CD14-positive monocyte (primary cell): Measurements from ENCODE around the gene FKBP4. TPM values are rescaled to one million over a fixed set of nuclear protein-coding genes. Genes with fewer than 3 reads are reported as not detected.
A peak's percentile ranks its signal among the peaks of the same experiment; 100 is the strongest.

Experiments
- DNase-seq, 3 donors: peaks; one replicate each; pipeline ENCODE4 v3.0.0-alpha.2; 2011 to 2022
- H2AFZ ChIP-seq: 2 replicates; pipeline ENCODE4 v1.6.0; 2012; ENCODE audit warnings: mild to moderate bottlenecking, low read depth, low read length, inconsistent platforms; ENCODE audit not compliant: insufficient read depth, poor library complexity, severe bottlenecking
- H3K27ac ChIP-seq, 2 donors: 1 replicate in 1 of 2; 2 replicates in 1 of 2; pipeline ENCODE4 v1.5.1; 2012 to 2013; ENCODE audit warnings: low read length in 2 of 2, control low read depth in 1 of 2, inconsistent platforms in 1 of 2, low read depth in 1 of 2, mild to moderate bottlenecking in 1 of 2
- H3K27me3 ChIP-seq, 2 donors: one replicate each; pipeline versions ENCODE4 v1.6.0 to v1.6.1; 2011 to 2013; ENCODE audit warnings: low read length in 2 of 2; ENCODE audit not compliant: control insufficient read depth in 2 of 2, insufficient read depth in 2 of 2
- H3K36me3 ChIP-seq, 2 donors: replicated peaks in 1 of 2; 1 replicate in 1 of 2; 2 replicates in 1 of 2; pipeline versions ENCODE4 v1.5.1 to v1.6.1; 2012 to 2013; ENCODE audit warnings: low read length in 2 of 2, control low read depth in 1 of 2, inconsistent platforms in 1 of 2, mild to moderate bottlenecking in 1 of 2; ENCODE audit not compliant: insufficient read depth in 2 of 2, control insufficient read depth in 1 of 2
- H3K4me1 ChIP-seq, 2 donors: 1 replicate in 1 of 2; 2 replicates in 1 of 2; pipeline versions ENCODE4 v1.5.1 to v1.6.1; 2012 to 2013; ENCODE audit warnings: low read length in 2 of 2, control low read depth in 1 of 2, inconsistent platforms in 1 of 2, mild to moderate bottlenecking in 1 of 2, moderate library complexity in 1 of 2; ENCODE audit not compliant: insufficient read depth in 2 of 2, control insufficient read depth in 1 of 2
- H3K4me2 ChIP-seq: replicated peaks from 2 replicates; pipeline ENCODE3; 2012; ENCODE audit warnings: low read length, moderate library complexity, mild to moderate bottlenecking; ENCODE audit not compliant: poor library complexity, severe bottlenecking; ENCODE audit errors: extremely low read depth
- H3K4me3 ChIP-seq, 3 experiments: fragments of 200-600 bp in 1 of 3; sonication (generic) in 1 of 3; replicated peaks in 1 of 3; 1 replicate in 2 of 3; 2 replicates in 1 of 3; pipeline ENCODE4 v1.5.1; 2011 to 2013; ENCODE audit warnings: low read length in 3 of 3, mild to moderate bottlenecking in 3 of 3, control low read depth in 2 of 3, low read depth in 2 of 3, inconsistent platforms in 1 of 3, moderate library complexity in 1 of 3
- H3K79me2 ChIP-seq: 2 replicates; pipeline ENCODE4 v1.6.0; 2012; ENCODE audit warnings: mild to moderate bottlenecking, control low read depth, inconsistent platforms, low read length, moderate library complexity; ENCODE audit not compliant: insufficient read depth
- H3K9ac ChIP-seq: 2 replicates; pipeline ENCODE4 v1.6.0; 2017; ENCODE audit warnings: low read length, mild to moderate bottlenecking; ENCODE audit not compliant: insufficient read depth, poor library complexity, severe bottlenecking
- H3K9me3 ChIP-seq, 2 donors: replicated peaks in 1 of 2; 1 replicate in 1 of 2; 2 replicates in 1 of 2; pipeline versions ENCODE4 v1.5.1 to v1.6.1; 2012 to 2013; ENCODE audit warnings: low read length in 2 of 2, control low read depth in 1 of 2; ENCODE audit not compliant: control insufficient read depth in 1 of 2, insufficient read depth in 1 of 2
- H4K20me1 ChIP-seq: 2 replicates; pipeline ENCODE4 v1.6.0; 2012; ENCODE audit warnings: mild to moderate bottlenecking, low read length, control low read depth, moderate library complexity; ENCODE audit not compliant: insufficient read depth
- H3K27ac Mint-ChIP-seq, 7 donors: one replicate each; pipeline ENCODE4 v1.8.0; 2020; ENCODE audit warnings: mild to moderate bottlenecking in 7 of 7, mixed read lengths in 7 of 7, moderate library complexity in 6 of 7, inconsistent platforms in 2 of 7
- H3K27me3 Mint-ChIP-seq, 3 donors: one replicate each; pipeline ENCODE4 v1.8.0; 2021 to 2022; ENCODE audit warnings: low read depth in 3 of 3, mild to moderate bottlenecking in 3 of 3, mixed read lengths in 3 of 3, moderate library complexity in 3 of 3, inconsistent platforms in 1 of 3
- H3K36me3 Mint-ChIP-seq, 2 donors: one replicate each; pipeline ENCODE4 v1.8.0; 2020; ENCODE audit warnings: mixed read lengths in 2 of 2, inconsistent platforms in 1 of 2, mild to moderate bottlenecking in 1 of 2
- H3K4me1 Mint-ChIP-seq: one replicate; pipeline ENCODE4 v1.8.0; 2020; ENCODE audit warnings: mild to moderate bottlenecking, mixed read lengths
- H3K4me3 Mint-ChIP-seq, 2 donors: one replicate each; pipeline ENCODE4 v1.8.0; 2020; ENCODE audit warnings: mild to moderate bottlenecking in 2 of 2, mixed read lengths in 2 of 2, moderate library complexity in 1 of 2
- H3K9me3 Mint-ChIP-seq, 7 donors: one replicate each; pipeline ENCODE4 v1.8.0; 2020 to 2022; ENCODE audit warnings: mixed read lengths in 7 of 7, mild to moderate bottlenecking in 6 of 7, moderate library complexity in 6 of 7, inconsistent platforms in 2 of 7
- WGBS: methylation state at CpG from one replicate; pipeline ENCODE4 v1.1.5; 2013; ENCODE audit warnings: missing lambda C conversion rate; ENCODE audit not compliant: insufficient coverage; 5-methylcytosine and 5-hydroxymethylcytosine counted together
- intact Hi-C, 2 donors: fragments of 100-400 bp; cut with micrococcal nuclease; formaldehyde crosslinking; loops; one replicate each; pipeline versions ENCODE4 v1.15.0 to v1.15.1; 2023
- polyA plus RNA-seq, 3 donors: library from polyadenylated mRNA; depleted of rRNA in 1 of 3; unstranded in 2 of 3; stranded (reverse) in 1 of 3; fragments of 300-500 nt in 2 of 3; fragments of >200 nt in 1 of 3; fragmentation: Illumina TruSeq in 2 of 3; gene quantifications; 1 replicate in 2 of 3; 2 replicates in 1 of 3; pipeline ENCODE4 v1.2.3, GENCODE V29; 2012 to 2021
- TF ChIP-seq, protein P1 (sequence below): fragments of 200-600 bp; IDR thresholded peaks from one replicate; pipeline ENCODE4 v1.8.0; 2022; ENCODE audit warnings: antibody characterized with exemption, mild to moderate bottlenecking

Gene FKBP4
- polyA plus RNA-seq, 3 donors = 19.3 to 22.1 (median 20.1) TPM

DNA sequence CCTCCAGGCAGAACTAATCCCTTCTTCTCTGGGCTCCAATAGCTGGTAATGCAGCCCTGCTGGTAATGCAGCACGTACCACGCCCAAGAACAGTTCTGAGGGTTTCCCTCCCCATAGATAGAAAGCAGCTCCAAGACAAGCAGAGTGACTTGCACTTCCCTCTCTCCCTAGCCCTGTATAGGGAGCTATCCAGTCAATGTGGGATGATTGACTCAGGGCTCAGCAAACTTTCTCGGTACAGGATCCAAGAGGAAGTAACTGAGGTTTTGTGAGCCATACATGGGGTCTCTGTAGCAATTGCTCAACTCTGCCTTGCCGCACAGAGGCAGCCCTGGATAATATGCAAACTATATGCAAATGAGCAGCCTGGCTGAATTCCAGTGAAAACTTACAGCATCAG, 15.5 kb upstream of the FKBP4 start:
- H3K79me2 ChIP-seq = no peaks in the 10 kb centered on the region
- H3K4me3 ChIP-seq = no peak overlapping the region
- H3K4me3 Mint-ChIP-seq = no peak overlapping the region
- H2AFZ ChIP-seq = no peak overlapping the region
- H3K27ac ChIP-seq = no peak overlapping the region
- H3K27me3 Mint-ChIP-seq = peaks cover 7 to 19% (median 14%) of the 10 kb centered on the region in 3 donors
- H4K20me1 ChIP-seq = no peaks in the 10 kb centered on the region
- 0% methylated on average over 1 of the region's 4 CpGs for whole genome bisulfite sequencing
- H3K9me3 ChIP-seq = no peaks in the 10 kb centered on the region
- H3K36me3 ChIP-seq = no peaks in the 10 kb centered on the region
- peak overlapping the region in 1 of 7 donors; percentile 51 for H3K27ac Mint-ChIP-seq
- TF ChIP-seq, protein P1, sequence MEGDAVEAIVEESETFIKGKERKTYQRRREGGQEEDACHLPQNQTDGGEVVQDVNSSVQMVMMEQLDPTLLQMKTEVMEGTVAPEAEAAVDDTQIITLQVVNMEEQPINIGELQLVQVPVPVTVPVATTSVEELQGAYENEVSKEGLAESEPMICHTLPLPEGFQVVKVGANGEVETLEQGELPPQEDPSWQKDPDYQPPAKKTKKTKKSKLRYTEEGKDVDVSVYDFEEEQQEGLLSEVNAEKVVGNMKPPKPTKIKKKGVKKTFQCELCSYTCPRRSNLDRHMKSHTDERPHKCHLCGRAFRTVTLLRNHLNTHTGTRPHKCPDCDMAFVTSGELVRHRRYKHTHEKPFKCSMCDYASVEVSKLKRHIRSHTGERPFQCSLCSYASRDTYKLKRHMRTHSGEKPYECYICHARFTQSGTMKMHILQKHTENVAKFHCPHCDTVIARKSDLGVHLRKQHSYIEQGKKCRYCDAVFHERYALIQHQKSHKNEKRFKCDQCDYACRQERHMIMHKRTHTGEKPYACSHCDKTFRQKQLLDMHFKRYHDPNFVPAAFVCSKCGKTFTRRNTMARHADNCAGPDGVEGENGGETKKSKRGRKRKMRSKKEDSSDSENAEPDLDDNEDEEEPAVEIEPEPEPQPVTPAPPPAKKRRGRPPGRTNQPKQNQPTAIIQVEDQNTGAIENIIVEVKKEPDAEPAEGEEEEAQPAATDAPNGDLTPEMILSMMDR = no peak
- peaks cover 0 to 2% (median 0%) of the 10 kb centered on the region in 7 donors for H3K9me3 Mint-ChIP-seq
- H3K4me1 Mint-ChIP-seq = peaks cover 14% of the 10 kb centered on the region
- intact Hi-C loops = no loop called here
- DNase-seq = peak in 1 of 3 donors; percentile 21
- no peak overlapping the region for H3K9ac ChIP-seq
- H3K27me3 ChIP-seq = peaks cover 0 to 8% of the 10 kb centered on the region in 2 donors
- peaks cover 5 to 6% of the 10 kb centered on the region in 2 donors for H3K4me1 ChIP-seq
- H3K36me3 Mint-ChIP-seq = no peaks in the 10 kb centered on the region
- H3K4me2 ChIP-seq = no peak overlapping the region

GRCh38 chr12:2783936-2784600, 10.7 kb upstream of the FKBP4 start:
- 11% methylated on average over 16 of the region's 25 CpGs for WGBS
- Histone ChIP-seq H4K20me1 (no peaks in the 10 kb centered on the region), H3K4me1 (peaks cover 5 to 6% of the 10 kb centered on the region in 2 donors), H3K9ac (no peak overlapping the region), H3K4me2 (peak overlapping the region; percentile 65), H3K79me2 (no peaks in the 10 kb centered on the region), H3K27me3 (peaks cover 0 to 11% of the 10 kb centered on the region in 2 donors), H3K27ac (no peak overlapping the region), H3K4me3 (peak overlapping the region in 2 of 3 experiments; percentile 6 to 35), H3K36me3 (no peaks in the 10 kb centered on the region), H2AFZ (peak overlapping the region; percentile 71), H3K9me3 (no peaks in the 10 kb centered on the region)
- H3K36me3 Mint-ChIP-seq = no peaks in the 10 kb centered on the region
- H3K27me3 Mint-ChIP-seq = peaks cover 8 to 27% (median 13%) of the 10 kb centered on the region in 3 donors
- intact Hi-C loops = no loop called here
- DNase-seq = peak; percentile 30 to 48 (median 43)
- TF ChIP-seq, protein P1 = peak; percentile 91
- H3K4me1 Mint-ChIP-seq = peaks cover 14% of the 10 kb centered on the region
- no peak overlapping the region for H3K27ac Mint-ChIP-seq
- peak overlapping the region; percentile 63 to 91 for H3K4me3 Mint-ChIP-seq
- H3K9me3 Mint-ChIP-seq = peaks cover 0 to 2% (median 0%) of the 10 kb centered on the region in 7 donors
